T-cell (primary cell): ENCODE measurements around the gene ANKRD1. TPM values are rescaled to one million over a fixed set of nuclear protein-coding genes. Genes with fewer than 3 reads are reported as not detected.
"Not testable (repeated sequence)": the region's sequence is repeated elsewhere in the genome, so short reads cannot be mapped to it uniquely, and the experiment has no call there.

ENCODE experiments used
- ATAC-seq, 4 experiments: fragments of 200-7000 bp in 3 of 4; fragments of 150-1000 bp in 1 of 4; cut with Tn5 transposase; replicated peaks in 1 of 4; 1 replicate in 3 of 4; 2 replicates in 1 of 4; pipeline ENCODE4 v1.10.0; 2021; ENCODE audit warnings: moderate library complexity in 3 of 4, mild to moderate bottlenecking in 2 of 4, moderate number of reproducible peaks in 1 of 4
- CTCF ChIA-PET, 2 donors: fragments of 300-600 bp; sonication (Branson Sonifier 250); formaldehyde crosslinking; loops; one replicate each; lab custom pipeline; 2022; ENCODE audit warnings: antibody characterized with exemption in 2 of 2; lab: Charles Lee
- POLR2A ChIA-PET, 2 donors: fragments of 300-600 bp; sonication (Branson Sonifier 250); formaldehyde crosslinking; loops; one replicate each; lab custom pipeline; 2022; ENCODE audit warnings: antibody characterized with exemption in 2 of 2; lab: Charles Lee
- DNase-seq, 35 experiments: peaks; one replicate each; pipeline versions ENCODE4 v3.0.0 to v3.0.0-alpha.2; 2013 to 2023
- H3K27ac ChIP-seq: one replicate; pipeline ENCODE4 v1.5.1; 2013; ENCODE audit warnings: low read length
- H3K27me3 ChIP-seq, 2 experiments: replicated peaks in 1 of 2; 1 replicate in 1 of 2; 2 replicates in 1 of 2; pipeline versions ENCODE4 v1.6.1 to v1.7.0; 2013; ENCODE audit warnings: low read length in 1 of 2, mixed read lengths in 1 of 2; ENCODE audit not compliant: control insufficient read depth in 2 of 2, insufficient read depth in 2 of 2; ENCODE audit errors: extremely low read depth in 1 of 2
- H3K36me3 ChIP-seq, 2 donors: 1 replicate in 1 of 2; 2 replicates in 1 of 2; pipeline versions ENCODE4 v1.6.1 to v1.7.0; 2013; ENCODE audit warnings: low read length in 1 of 2; ENCODE audit not compliant: control insufficient read depth in 2 of 2, insufficient read depth in 1 of 2; ENCODE audit errors: extremely low read depth in 1 of 2
- H3K4me1 ChIP-seq, 2 experiments: 1 replicate in 1 of 2; 2 replicates in 1 of 2; pipeline versions ENCODE4 v1.6.1 to v1.7.0; 2013; ENCODE audit warnings: low read length in 2 of 2, mixed read lengths in 1 of 2; ENCODE audit not compliant: insufficient read depth in 2 of 2, control insufficient read depth in 1 of 2; ENCODE audit errors: extremely low read depth in 1 of 2
- H3K4me3 ChIP-seq, 2 donors: 1 replicate in 1 of 2; 2 replicates in 1 of 2; pipeline versions ENCODE4 v1.5.1 to v1.7.0; 2013; ENCODE audit warnings: mild to moderate bottlenecking in 2 of 2, low read length in 1 of 2, moderate library complexity in 1 of 2; ENCODE audit not compliant: control insufficient read depth in 1 of 2; ENCODE audit errors: extremely low read depth in 1 of 2
- H3K9me3 ChIP-seq: 2 replicates; pipeline ENCODE4 v1.7.0; 2013
- H3K27ac Mint-ChIP-seq, 2 donors: one replicate each; pipeline ENCODE4 v1.8.0; 2020 to 2021; ENCODE audit warnings: mild to moderate bottlenecking in 2 of 2, mixed read lengths in 2 of 2
- H3K27me3 Mint-ChIP-seq, 2 donors: one replicate each; pipeline ENCODE4 v1.8.0; 2021 to 2022; ENCODE audit warnings: mixed read lengths in 2 of 2
- H3K36me3 Mint-ChIP-seq: one replicate; pipeline ENCODE4 v1.8.0; 2021; ENCODE audit warnings: mixed read lengths
- H3K4me1 Mint-ChIP-seq, 3 donors: one replicate each; pipeline ENCODE4 v1.8.0; 2020 to 2022; ENCODE audit warnings: mixed read lengths in 3 of 3, mild to moderate bottlenecking in 1 of 3
- H3K4me3 Mint-ChIP-seq, 3 donors: one replicate each; pipeline ENCODE4 v1.8.0; 2020 to 2022; ENCODE audit warnings: mild to moderate bottlenecking in 3 of 3, mixed read lengths in 3 of 3, moderate library complexity in 3 of 3
- H3K9me3 Mint-ChIP-seq, 3 donors: one replicate each; pipeline ENCODE4 v1.8.0; 2020 to 2022; ENCODE audit warnings: mixed read lengths in 3 of 3
- WGBS: methylation state at CpG from one replicate; pipeline ENCODE4 v1.1.5; 2013; ENCODE audit warnings: missing lambda C conversion rate; ENCODE audit not compliant: insufficient coverage; 5-methylcytosine and 5-hydroxymethylcytosine counted together
- total RNA-seq, 35 experiments: library from RNA in 6 of 35; stranded (reverse) in 6 of 35; fragments of 120-200 nt in 1 of 35; gene quantifications; one replicate each; pipeline versions ENCODE4 v1.2.1 to v1.2.4 and lab custom pipeline; 2013 to 2026

The ANKRD1 gene
- total RNA-seq, 5 donors from 2014 or later (not counting 1 experiment from before 2014, with no cell fraction given), result not detected

DNA sequence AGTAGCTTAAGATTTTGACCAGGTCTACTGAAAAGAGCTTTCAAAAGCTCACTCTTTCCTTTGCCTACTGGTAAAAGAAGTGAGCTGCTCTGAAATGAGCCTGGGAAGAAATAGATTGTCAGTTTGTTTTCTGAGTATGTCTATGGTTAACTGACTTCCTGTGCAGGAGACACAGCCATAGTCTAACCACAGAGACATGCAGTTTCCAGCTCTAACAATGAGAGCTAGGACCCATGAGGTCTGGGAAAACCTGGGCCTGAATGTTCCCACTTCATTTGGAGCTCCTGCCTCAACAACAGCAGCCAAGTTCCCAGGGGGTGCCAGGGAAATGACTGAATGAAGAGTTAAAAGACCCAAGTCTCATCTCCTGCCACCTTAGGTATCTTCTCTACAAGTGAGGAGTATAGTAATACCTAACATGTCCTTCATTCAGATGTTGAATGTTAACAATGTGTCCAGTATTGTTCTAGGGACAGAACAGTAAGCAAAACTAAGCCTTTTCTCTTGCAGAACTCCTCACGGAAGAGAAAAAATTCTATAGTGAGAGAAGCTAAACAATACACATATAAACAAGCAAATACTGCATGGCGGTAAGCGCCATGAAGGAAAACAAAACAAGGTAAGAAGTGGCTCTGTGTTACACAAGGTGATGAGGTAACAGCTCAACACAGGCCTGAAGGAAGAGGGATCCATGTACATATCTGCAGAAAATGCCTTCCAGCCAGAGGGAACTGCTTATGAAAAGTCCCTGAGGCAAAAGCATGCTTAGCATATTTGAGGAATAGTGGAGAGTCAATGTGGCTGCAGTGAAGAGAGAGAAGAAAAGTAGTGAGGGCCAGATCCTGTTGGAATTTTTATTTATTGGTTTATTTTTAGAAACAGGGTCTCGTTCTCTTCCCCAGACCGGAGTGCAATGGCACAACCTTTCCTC is 26.4 kb upstream of the ANKRD1 start:
- H3K27me3 ChIP-seq, result no peaks in the 10 kb centered on the region
- no peak overlapping the region for H3K4me3 ChIP-seq
- H3K9me3 Mint-ChIP-seq, result no peaks in the 10 kb centered on the region
- peaks cover 0 to 4% of the 10 kb centered on the region in 2 experiments for H3K4me1 ChIP-seq
- WGBS, result no CpG with 5 or more reads among the region's 5 CpGs
- H3K9me3 ChIP-seq, result no peaks in the 10 kb centered on the region
- peaks cover 0 to 1% of the 10 kb centered on the region in 2 donors for H3K27me3 Mint-ChIP-seq
- H3K27ac Mint-ChIP-seq, result peak overlapping the region; percentile 44 to 56
- DNase-seq, result peak in 1 of 35 experiments; percentile 7
- H3K36me3 Mint-ChIP-seq, result no peaks in the 10 kb centered on the region
- no peaks in the 10 kb centered on the region for H3K36me3 ChIP-seq
- no peak overlapping the region for H3K27ac ChIP-seq
- ChIA-PET CTCF (no interaction called here), POLR2A (interaction anchor here in 1 of 2 donors (0.5 kb wide), 1 partner anchor 254 kb away, joined by 4 read pairs; no protein-coding TSS in a partner anchor)
- ATAC-seq, result peak in 3 of 4 experiments; percentile 53 to 72 (median 61)
- H3K4me3 Mint-ChIP-seq, result peak overlapping the region in 1 of 3 donors; percentile 9
- H3K4me1 Mint-ChIP-seq, result peaks cover 8 to 14% (median 9%) of the 10 kb centered on the region in 3 donors

DNA sequence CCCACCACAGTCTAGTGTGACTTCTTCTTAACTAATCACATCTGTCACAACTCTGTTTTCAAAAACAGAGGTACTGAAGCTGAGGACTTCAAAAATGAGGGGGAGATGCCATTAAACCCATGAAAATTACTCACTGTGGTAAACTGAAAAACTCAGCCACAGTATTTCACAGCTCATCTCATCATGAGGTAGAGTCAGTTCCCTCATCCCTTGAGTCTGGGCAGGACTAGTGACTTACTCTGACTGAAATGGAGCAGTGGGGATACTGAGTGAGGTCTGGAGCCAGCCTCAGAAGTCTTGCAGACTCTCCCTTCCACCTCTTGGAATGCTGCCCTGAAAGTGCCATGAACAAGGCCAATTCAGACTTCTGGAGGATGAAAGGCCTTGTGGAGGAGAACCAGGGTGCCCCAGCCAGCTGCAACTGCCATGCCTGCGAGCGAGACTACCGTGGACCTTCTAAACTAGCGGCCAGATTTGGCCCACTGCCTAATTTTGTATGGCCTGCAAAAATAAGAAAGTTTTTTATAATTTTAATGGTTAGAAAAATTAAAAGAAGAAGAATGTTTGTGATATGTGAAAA is 24.7 kb upstream of the ANKRD1 start:
- Histone ChIP-seq H3K27ac (no peak overlapping the region), H3K4me1 (peaks cover 0 to 4% of the 10 kb centered on the region in 2 experiments), H3K36me3 (no peaks in the 10 kb centered on the region), H3K4me3 (no peak overlapping the region), H3K27me3 (no peaks in the 10 kb centered on the region), H3K9me3 (no peaks in the 10 kb centered on the region)
- DNase-seq (no peak), ATAC-seq (no peak)
- POLR2A ChIA-PET, result interaction anchor here in 1 of 2 donors (0.6 kb wide), 1 partner anchor 977 kb away, joined by 3 read pairs; no protein-coding TSS in a partner anchor
- Mint-ChIP-seq H3K36me3 (no peaks in the 10 kb centered on the region), H3K27ac (no peak overlapping the region), H3K9me3 (no peaks in the 10 kb centered on the region), H3K27me3 (no peaks in the 10 kb centered on the region), H3K4me3 (no peak overlapping the region), H3K4me1 (peaks cover 8 to 14% (median 9%) of the 10 kb centered on the region in 3 donors)
- no CpG with 5 or more reads among the region's 4 CpGs for WGBS
- CTCF ChIA-PET, result no interaction called here

DNA sequence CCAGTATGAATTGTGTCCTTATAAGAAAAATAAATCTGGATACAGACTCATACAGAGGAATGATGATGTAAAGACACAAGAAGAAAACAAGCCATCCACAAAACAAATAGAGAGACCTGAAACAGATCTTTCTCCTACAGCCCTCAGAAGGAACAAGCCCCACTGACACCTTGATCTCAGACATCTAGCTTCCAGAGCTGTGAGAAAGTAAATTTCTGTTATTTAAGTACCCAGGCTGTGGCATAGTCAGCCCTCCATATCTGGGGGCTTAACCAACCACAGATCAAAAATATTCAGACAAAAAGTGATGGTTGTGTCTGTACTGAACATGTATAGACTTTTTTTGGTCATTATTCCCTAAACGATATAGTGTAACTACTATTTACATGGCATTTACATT is 23.9 kb upstream of the ANKRD1 start:
- H3K9me3 ChIP-seq, result no peaks in the 10 kb centered on the region
- H3K36me3 ChIP-seq, result no peaks in the 10 kb centered on the region
- Mint-ChIP-seq H3K36me3 (no peaks in the 10 kb centered on the region), H3K27ac (no peak overlapping the region), H3K4me3 (no peak overlapping the region), H3K4me1 (peaks cover 8 to 14% (median 9%) of the 10 kb centered on the region in 3 donors), H3K9me3 (no peaks in the 10 kb centered on the region), H3K27me3 (no peaks in the 10 kb centered on the region)
- ChIA-PET POLR2A (no interaction called here), CTCF (interaction anchor here in 1 of 2 donors (0.6 to 0.7 kb wide), 2 partner anchors 113 to 425 kb away, joined by 3 read pairs; no protein-coding TSS in a partner anchor)
- ATAC-seq, result no peak
- no peaks in the 10 kb centered on the region for H3K27me3 ChIP-seq
- no CpG with 5 or more reads among the region's 1 CpG for WGBS
- DNase-seq, result no peak
- no peak overlapping the region for H3K4me3 ChIP-seq
- H3K27ac ChIP-seq, result no peak overlapping the region
- H3K4me1 ChIP-seq, result peaks cover 0 to 4% of the 10 kb centered on the region in 2 experiments

DNA sequence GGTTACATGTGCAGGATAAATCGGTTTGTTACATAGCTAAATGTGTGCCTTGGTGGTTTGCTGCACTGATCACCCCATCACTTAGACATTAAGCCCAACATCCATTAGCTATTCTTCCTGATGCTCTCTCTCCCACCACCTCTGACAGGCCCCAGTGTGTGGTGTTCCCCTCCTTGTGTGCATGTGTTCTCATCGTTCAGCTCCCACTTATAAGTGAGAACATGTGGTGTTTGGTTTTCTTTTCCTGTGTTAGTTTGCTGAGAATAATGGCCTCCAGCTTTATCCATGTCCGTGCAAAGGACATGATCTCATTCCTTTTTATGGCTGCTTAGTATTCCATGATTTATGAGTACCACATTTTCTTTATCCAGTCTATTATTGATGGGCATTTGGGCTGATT is 22.1 kb upstream of the ANKRD1 start:
- H3K9me3 Mint-ChIP-seq, DNase-seq, H3K9me3 ChIP-seq, H3K27ac Mint-ChIP-seq, H3K4me3 Mint-ChIP-seq, H3K36me3 ChIP-seq, H3K27me3 ChIP-seq, H3K36me3 Mint-ChIP-seq, H3K27ac ChIP-seq, H3K27me3 Mint-ChIP-seq, ATAC-seq, H3K4me1 ChIP-seq, H3K4me3 ChIP-seq: not testable (repeated sequence)
- ChIA-PET POLR2A (interaction anchor here in 1 of 2 donors (0.6 to 0.8 kb wide), 2 partner anchors 18 to 1584 kb away, joined by 3 to 9 read pairs; no protein-coding TSS in a partner anchor), CTCF (interaction anchor here in 1 of 2 donors (1.2 kb wide), 1 partner anchor 33 kb away, joined by 3 read pairs; no protein-coding TSS in a partner anchor)
- WGBS, result no CpG with 5 or more reads among the region's 3 CpGs
- peaks cover 8 to 14% (median 9%) of the 10 kb centered on the region in 3 donors for H3K4me1 Mint-ChIP-seq

DNA sequence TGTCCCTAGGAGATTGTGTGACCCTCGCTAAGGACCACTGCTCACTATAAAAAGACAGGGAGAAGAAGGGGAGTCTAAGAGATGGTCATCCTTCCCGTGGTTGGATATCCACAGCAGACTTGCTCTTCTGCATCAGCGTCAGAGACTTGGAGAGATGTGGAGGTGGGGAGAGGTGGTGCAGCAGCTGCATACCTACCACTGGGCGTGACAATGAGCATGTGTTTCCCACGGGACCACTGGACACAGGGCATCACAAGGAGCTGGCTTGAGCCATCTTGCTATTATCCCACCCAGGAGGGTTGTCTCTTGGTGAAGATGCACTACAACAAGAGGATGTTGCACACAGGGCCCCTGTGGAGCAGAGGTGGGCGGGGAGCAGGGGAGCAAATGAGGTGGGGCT is 18.8 kb upstream of the ANKRD1 start:
- Mint-ChIP-seq H3K27ac (no peak overlapping the region), H3K36me3 (no peaks in the 10 kb centered on the region), H3K4me3 (no peak overlapping the region), H3K27me3 (no peaks in the 10 kb centered on the region), H3K4me1 (no peaks in the 10 kb centered on the region), H3K9me3 (no peaks in the 10 kb centered on the region)
- Histone ChIP-seq H3K27ac (no peak overlapping the region), H3K36me3 (no peaks in the 10 kb centered on the region), H3K4me3 (no peak overlapping the region), H3K27me3 (no peaks in the 10 kb centered on the region), H3K4me1 (no peaks in the 10 kb centered on the region), H3K9me3 (no peaks in the 10 kb centered on the region)
- DNase-seq, result no peak
- WGBS, result 81% methylated on average over 5 of the region's 6 CpGs
- CTCF ChIA-PET, result no interaction called here
- POLR2A ChIA-PET, result interaction anchor here in 1 of 2 donors (0.5 kb wide), 1 partner anchor 47 kb away, joined by 3 read pairs; no protein-coding TSS in a partner anchor
- ATAC-seq, result no peak

DNA sequence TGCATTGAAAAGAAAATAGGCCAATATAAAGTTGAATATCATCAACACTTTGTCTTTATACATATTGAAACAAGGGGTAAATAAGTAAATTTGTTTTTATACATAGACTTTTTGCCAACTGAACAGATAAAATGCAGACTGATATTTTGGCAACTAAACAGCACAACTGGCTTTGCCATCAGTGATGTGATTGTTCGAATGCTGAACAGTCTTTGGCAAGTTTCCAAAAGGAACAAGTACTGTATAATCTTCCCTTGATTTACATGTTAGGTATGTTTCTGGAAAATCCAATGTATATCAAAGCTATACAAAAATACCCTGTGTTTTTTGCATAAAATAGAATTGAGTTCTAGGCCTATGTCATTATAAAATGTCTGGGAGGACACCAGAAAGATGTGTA is 18.2 kb upstream of the ANKRD1 start:
- Histone ChIP-seq H3K4me3 (no peak overlapping the region), H3K9me3 (no peaks in the 10 kb centered on the region), H3K27ac (no peak overlapping the region), H3K36me3 (no peaks in the 10 kb centered on the region), H3K4me1 (no peaks in the 10 kb centered on the region), H3K27me3 (no peaks in the 10 kb centered on the region)
- ChIA-PET CTCF (no interaction called here), POLR2A (interaction anchor here in 1 of 2 donors (0.5 kb wide), 1 partner anchor 46 kb away, joined by 3 read pairs; no protein-coding TSS in a partner anchor)
- Mint-ChIP-seq H3K27ac (no peak overlapping the region), H3K4me1 (no peaks in the 10 kb centered on the region), H3K27me3 (no peaks in the 10 kb centered on the region), H3K36me3 (no peaks in the 10 kb centered on the region), H3K4me3 (no peak overlapping the region), H3K9me3 (no peaks in the 10 kb centered on the region)
- ATAC-seq, result no peak
- DNase-seq, result no peak
- no CpG with 5 or more reads among the region's 1 CpG for WGBS
